GM12874 (cell line): ENCODE results near the gene SRC.

Experiments
- TF ChIP-seq, protein P1 (sequence below): IDR thresholded peaks from 2 replicates; pipeline ENCODE4 v1.5.1; 2011; ENCODE audit warnings: low read depth, mild to moderate bottlenecking, control low read depth, low read length, moderate library complexity; ENCODE audit not compliant: insufficient read depth

Gene SRC

DNA sequence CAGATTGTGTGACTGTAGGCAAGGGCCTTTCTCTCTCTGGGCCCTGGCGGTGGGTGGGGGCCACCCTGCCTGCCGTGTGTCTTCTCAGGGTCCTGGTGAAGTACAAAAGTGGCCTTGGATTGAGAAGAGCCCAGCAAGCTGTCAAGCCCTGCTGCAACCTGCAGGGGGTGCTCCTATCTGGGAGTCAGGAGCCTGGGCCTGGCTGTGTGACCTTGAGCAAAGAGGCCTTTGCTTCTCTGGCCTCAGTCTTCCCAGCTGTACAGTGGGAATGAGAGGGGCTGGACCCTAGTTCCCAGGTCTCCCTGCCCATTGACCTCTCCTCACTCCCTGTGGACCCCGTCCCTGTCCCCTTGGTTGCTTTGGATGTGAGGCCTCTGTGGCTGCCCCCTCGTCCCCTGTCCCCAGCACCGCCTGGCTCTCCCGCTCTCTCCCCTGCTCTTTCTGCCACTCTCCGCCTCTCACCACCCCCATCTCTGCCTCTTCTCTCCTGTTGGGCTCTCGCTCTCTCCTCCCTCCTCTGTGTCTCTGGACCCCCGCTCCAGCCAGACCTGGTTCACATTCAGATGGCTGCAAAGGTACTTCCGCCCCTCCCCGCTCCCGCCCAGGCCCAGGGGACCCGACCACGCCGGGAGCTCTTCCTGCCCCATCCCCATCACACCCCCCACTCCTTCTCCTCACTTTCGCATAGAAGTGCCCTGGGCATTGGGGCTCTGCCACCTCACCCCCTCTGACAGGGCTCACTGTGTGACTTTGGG lies 46.7 kb downstream of the SRC start:
- TF ChIP-seq, protein P1, sequence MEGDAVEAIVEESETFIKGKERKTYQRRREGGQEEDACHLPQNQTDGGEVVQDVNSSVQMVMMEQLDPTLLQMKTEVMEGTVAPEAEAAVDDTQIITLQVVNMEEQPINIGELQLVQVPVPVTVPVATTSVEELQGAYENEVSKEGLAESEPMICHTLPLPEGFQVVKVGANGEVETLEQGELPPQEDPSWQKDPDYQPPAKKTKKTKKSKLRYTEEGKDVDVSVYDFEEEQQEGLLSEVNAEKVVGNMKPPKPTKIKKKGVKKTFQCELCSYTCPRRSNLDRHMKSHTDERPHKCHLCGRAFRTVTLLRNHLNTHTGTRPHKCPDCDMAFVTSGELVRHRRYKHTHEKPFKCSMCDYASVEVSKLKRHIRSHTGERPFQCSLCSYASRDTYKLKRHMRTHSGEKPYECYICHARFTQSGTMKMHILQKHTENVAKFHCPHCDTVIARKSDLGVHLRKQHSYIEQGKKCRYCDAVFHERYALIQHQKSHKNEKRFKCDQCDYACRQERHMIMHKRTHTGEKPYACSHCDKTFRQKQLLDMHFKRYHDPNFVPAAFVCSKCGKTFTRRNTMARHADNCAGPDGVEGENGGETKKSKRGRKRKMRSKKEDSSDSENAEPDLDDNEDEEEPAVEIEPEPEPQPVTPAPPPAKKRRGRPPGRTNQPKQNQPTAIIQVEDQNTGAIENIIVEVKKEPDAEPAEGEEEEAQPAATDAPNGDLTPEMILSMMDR: peak; percentile 69

DNA sequence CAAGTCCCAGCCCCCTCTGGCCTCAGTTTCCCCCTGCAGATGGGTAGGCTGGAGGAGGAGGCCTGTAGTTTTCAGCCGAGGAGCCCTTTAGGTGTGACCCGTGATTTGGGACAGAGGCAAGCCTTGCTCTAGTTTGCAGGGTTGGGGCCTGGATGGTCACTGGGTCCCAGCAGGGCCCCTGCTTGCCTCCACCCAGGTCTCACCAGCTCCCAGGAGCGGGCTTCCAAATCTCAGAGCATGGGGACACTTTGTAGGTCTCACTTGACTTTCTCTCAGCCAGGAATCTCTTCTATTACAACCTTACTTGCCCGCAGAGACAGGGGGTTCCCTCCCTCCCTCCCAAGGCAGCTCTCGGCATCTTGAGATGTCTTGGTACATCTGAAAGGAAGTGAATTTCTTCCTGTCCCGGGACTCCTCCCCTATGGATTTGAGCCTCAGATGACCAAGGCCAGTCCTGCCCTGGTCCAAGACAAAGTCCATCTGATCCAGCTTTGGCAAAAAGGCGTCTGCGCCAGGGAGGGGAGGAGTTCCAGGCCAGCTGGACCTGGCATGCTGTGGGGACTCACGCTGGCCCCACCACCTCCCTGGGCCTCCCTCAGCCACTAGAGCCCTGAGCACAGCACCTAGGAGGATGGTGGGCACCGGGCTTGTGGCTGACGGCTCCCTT lies 47.4 kb downstream of the SRC start:
- TF ChIP-seq, protein P1: no peak

DNA sequence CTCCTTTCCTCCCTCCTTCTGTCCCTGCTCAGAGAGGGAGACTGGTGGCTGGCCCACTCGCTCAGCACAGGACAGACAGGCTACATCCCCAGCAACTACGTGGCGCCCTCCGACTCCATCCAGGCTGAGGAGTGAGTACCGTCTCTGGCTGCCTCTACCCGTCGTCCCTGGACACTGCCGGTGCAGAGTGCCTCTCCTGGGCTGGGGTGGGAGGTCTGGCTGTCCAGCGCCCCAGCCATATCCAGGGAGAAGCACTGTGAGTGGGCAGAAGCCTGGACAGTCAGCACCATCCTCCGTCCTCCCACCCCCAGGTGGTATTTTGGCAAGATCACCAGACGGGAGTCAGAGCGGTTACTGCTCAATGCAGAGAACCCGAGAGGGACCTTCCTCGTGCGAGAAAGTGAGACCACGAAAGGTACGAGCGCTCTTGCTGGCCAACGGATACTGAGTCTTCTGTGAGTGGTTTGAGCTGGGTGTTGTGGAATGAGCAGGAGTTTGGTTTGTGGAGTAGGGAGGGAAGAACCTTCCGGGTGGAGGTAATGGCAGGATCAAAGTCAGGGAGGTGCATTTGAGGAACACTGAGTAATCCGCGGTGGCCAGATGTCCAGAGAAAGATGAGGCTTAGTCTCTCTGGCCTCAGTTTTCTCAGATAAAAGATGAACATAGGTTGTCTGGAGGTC lies 48.1 kb downstream of the SRC start:
- TF ChIP-seq, protein P1: no peak

DNA sequence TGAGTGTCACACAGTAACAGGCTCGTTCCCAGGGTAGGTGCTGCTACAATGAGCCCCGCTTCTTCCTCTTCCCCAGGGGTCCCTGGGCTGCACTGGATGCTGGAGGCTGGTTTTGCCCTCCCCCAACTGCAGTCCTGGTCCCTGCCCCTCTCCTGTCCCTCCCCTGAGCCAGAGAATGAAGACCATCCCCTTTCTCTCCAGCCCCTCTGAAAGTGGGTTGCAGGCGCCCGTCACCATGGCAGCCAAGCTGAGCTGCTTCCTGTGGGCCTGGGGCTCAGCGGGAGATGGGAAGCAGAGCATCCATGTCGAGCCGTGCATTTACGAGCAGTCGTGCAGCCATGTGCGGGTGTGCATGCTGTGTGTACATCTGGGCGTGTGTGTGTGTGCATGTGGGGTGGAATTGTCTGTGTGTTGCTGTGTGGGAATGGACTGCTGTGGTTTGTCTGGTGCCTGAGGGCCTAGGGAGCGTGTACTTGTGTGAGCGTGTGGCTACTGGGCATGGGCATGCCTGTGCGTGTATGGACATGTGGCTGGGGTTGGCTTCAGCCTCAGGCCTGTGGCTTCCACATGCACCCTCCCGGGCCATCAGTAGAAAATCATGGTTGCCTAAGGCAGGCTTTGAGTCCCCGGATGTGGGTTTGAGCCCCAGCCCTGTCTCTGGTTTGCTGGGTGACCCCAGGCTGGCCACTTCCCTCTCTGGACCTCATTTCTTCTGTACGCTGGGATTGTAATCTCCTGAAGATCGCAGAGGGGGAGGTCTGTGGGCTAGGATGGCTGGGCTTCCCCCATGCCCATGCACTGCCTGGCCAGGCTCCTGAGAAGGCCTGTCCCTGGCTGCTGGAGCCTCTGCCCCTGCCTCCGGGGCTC lies 48.8 kb downstream of the SRC start:
- TF ChIP-seq, protein P1: no peak

DNA sequence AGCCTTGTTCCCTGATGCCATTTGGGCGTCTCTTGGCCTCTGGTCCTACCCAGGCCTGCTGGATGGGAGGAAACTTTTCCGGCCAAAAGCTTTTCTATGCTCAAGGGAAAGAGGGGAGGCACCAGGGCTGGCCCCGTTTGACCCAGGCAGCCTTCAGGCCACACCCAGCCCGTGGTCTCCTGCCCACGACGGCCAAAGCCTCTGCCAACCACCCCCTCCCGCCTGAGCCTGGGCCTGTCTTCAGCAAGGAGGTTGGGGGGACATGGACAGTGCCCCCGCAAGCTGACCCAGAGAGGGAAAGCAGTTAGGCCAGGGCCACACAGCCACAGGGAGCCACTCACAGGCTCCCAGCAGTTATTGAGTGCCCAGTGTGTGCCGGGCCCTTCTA lies 49.5 kb downstream of the SRC start:
- TF ChIP-seq, protein P1: no peak

DNA sequence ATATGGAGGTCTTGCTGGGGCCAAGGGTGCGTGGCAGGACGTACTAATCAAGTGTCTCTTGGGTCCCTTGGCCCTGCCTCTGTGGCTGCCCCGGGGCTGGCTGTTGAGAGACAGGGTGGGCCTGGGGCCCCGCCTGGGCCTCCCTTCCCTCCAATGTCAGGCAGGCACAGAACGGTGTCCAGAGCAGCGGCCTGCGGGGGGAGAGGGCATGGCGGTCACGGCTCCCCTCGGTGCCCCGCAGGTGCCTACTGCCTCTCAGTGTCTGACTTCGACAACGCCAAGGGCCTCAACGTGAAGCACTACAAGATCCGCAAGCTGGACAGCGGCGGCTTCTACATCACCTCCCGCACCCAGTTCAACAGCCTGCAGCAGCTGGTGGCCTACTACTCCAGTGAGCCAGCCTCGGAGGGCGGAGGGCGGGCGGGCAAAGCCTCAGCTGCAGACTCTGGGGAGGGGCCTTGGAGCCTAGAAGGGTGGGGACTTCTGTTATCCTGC lies 50.0 kb downstream of the SRC start:
- TF ChIP-seq, protein P1: no peak
